Hepatocyte (in vitro differentiated cells): ENCODE results near the gene PHLPP1.

Experiments
- CTCF ChIP-seq: fragments of 200-600 bp; sonication (generic); IDR thresholded peaks from 2 replicates; pipeline ENCODE4 v1.5.1; 2016; ENCODE audit warnings: antibody characterized with exemption, mild to moderate bottlenecking; ENCODE audit not compliant: poor library complexity
- EZH2phosphoT487 ChIP-seq: fragments of 200-600 bp; sonication (generic); IDR thresholded peaks from one replicate; pipeline ENCODE4 v1.6.1; 2018; ENCODE audit warnings: antibody characterized with exemption, mild to moderate bottlenecking, low read depth, moderate library complexity; ENCODE audit not compliant: unreplicated experiment, severe bottlenecking

GRCh38 chr18:62728254-62728653 lies 12.9 kb downstream of the PHLPP1 start:
- no peak for TF ChIP-seq CTCF
- TF ChIP-seq EZH2phosphoT487 = no peak
